Calu3 (cell line): ENCODE measurements around the gene FAM186B. TPM values are rescaled to one million over a fixed set of nuclear protein-coding genes. Genes with fewer than 3 reads are reported as not detected.

Experiments used
- BruUV-seq: library from RNA; stranded (reverse); fragments of 400-500 nt; replicated peaks from 2 replicates; lab custom pipeline; 2021; lab: Mats Ljungman, UMichigan
- CTCF ChIA-PET: fragments of 300-600 bp; sonication (Branson Sonifier 250); formaldehyde crosslinking; loops from one replicate; lab custom pipeline; 2022; ENCODE audit warnings: antibody characterized with exemption; lab: Charles Lee
- DNase-seq: peaks from one replicate; pipeline ENCODE4 v3.0.0; 2022
- H3K27ac Mint-ChIP-seq: one replicate; pipeline ENCODE4 v1.8.0; 2022; ENCODE audit warnings: mixed read lengths; ENCODE audit not compliant: unreplicated experiment
- H3K27me3 Mint-ChIP-seq: one replicate; pipeline ENCODE4 v1.8.0; 2022; ENCODE audit warnings: mixed read lengths; ENCODE audit not compliant: unreplicated experiment
- H3K36me3 Mint-ChIP-seq: one replicate; pipeline ENCODE4 v1.8.0; 2022; ENCODE audit warnings: mild to moderate bottlenecking, moderate library complexity, mixed read lengths; ENCODE audit not compliant: insufficient read depth, unreplicated experiment
- H3K4me1 Mint-ChIP-seq: one replicate; pipeline ENCODE4 v1.8.0; 2022; ENCODE audit warnings: mild to moderate bottlenecking, low read depth, mixed read lengths; ENCODE audit not compliant: unreplicated experiment
- H3K4me3 Mint-ChIP-seq: one replicate; pipeline ENCODE4 v1.8.0; 2022; ENCODE audit warnings: mild to moderate bottlenecking, low read depth, moderate library complexity, mixed read lengths; ENCODE audit not compliant: unreplicated experiment
- H3K9me3 Mint-ChIP-seq: one replicate; pipeline ENCODE4 v1.8.0; 2022; ENCODE audit warnings: low read depth, mixed read lengths; ENCODE audit not compliant: unreplicated experiment
- intact Hi-C: fragments of 100-400 bp; cut with micrococcal nuclease; formaldehyde crosslinking; loops from one replicate; pipeline ENCODE4 v1.10.0; 2022; ENCODE audit not compliant: unreplicated experiment
- total RNA-seq: library from RNA; stranded (reverse); gene quantifications from 2 replicates; pipeline ENCODE4 v1.2.3, GENCODE V29; 2022
- TF ChIP-seq, protein P1 (sequence below): fragments of 200-600 bp; IDR thresholded peaks from one replicate; pipeline ENCODE4 v1.8.0; 2022; ENCODE audit warnings: antibody characterized with exemption; ENCODE audit not compliant: unreplicated experiment

FAM186B gene
- total RNA-seq, 1 experiment from 2014 or later, result 0.47 TPM

- H3K4me1 Mint-ChIP-seq, result no peaks in the 10 kb centered on the region
- peak; percentile 21 for DNase-seq
- H3K36me3 Mint-ChIP-seq, result no peaks in the 10 kb centered on the region
- no peak overlapping the region for H3K4me3 Mint-ChIP-seq
- H3K9me3 Mint-ChIP-seq, result no peaks in the 10 kb centered on the region
- intact Hi-C loops, result no loop called here
- TF ChIP-seq, protein P1, sequence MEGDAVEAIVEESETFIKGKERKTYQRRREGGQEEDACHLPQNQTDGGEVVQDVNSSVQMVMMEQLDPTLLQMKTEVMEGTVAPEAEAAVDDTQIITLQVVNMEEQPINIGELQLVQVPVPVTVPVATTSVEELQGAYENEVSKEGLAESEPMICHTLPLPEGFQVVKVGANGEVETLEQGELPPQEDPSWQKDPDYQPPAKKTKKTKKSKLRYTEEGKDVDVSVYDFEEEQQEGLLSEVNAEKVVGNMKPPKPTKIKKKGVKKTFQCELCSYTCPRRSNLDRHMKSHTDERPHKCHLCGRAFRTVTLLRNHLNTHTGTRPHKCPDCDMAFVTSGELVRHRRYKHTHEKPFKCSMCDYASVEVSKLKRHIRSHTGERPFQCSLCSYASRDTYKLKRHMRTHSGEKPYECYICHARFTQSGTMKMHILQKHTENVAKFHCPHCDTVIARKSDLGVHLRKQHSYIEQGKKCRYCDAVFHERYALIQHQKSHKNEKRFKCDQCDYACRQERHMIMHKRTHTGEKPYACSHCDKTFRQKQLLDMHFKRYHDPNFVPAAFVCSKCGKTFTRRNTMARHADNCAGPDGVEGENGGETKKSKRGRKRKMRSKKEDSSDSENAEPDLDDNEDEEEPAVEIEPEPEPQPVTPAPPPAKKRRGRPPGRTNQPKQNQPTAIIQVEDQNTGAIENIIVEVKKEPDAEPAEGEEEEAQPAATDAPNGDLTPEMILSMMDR, result peak; percentile 16
- H3K27me3 Mint-ChIP-seq, result no peaks in the 10 kb centered on the region
- no peak overlapping the region for H3K27ac Mint-ChIP-seq
- CTCF ChIA-PET, result interaction anchor here (0.6 kb wide), 1 partner anchor 191 kb away, joined by 3 read pairs; the partner anchor contains the start of gene NCKAP5L
- no TSS peak for BruUV-seq
Observed at GRCh38 chr12:49636979-49637755, 31.7 kb upstream of the FAM186B start.

DNA sequence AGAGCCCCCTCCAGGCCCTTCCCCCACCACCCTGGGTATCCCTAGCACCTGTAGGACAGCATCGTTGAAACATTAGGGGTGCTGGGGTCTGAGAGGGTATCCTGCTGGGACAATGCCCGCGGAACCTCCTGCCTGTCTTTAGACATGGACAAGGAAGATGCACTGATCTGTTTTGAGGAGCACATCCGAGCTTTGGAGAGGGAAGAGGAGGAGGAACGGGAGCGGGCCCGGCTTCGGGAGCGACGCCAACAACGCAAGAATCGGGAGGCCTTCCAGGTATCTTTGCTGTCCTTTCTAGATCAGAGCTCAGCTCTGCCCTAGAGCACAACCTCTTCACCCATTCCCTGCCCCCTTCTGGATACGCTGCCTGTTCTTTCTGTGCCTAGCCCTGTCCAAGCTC lies 31.1 kb upstream of the FAM186B start:
- DNase-seq, result no peak
- Mint-ChIP-seq H3K27ac (no peak overlapping the region), H3K4me1 (no peaks in the 10 kb centered on the region), H3K4me3 (no peak overlapping the region), H3K27me3 (no peaks in the 10 kb centered on the region), H3K9me3 (no peaks in the 10 kb centered on the region), H3K36me3 (peaks cover under 1% of the 10 kb centered on the region)
- BruUV-seq, result no TSS peak
- CTCF ChIA-PET, result no interaction called here
- intact Hi-C loops, result no loop called here
- TF ChIP-seq, protein P1, result no peak

GRCh38 chr12:49635656-49636055 lies 30.2 kb upstream of the FAM186B start:
- no peak overlapping the region for H3K27ac Mint-ChIP-seq
- no TSS peak for BruUV-seq
- no peak overlapping the region for H3K4me3 Mint-ChIP-seq
- intact Hi-C loops, result no loop called here
- TF ChIP-seq, protein P1, result no peak
- no peaks in the 10 kb centered on the region for H3K9me3 Mint-ChIP-seq
- H3K4me1 Mint-ChIP-seq, result no peaks in the 10 kb centered on the region
- peaks cover 5% of the 10 kb centered on the region for H3K36me3 Mint-ChIP-seq
- H3K27me3 Mint-ChIP-seq, result no peaks in the 10 kb centered on the region
- DNase-seq, result no peak
- CTCF ChIA-PET, result interaction anchor here (1.1 kb wide), 1 partner anchor 68 kb away, joined by 3 read pairs; no protein-coding TSS in a partner anchor

DNA sequence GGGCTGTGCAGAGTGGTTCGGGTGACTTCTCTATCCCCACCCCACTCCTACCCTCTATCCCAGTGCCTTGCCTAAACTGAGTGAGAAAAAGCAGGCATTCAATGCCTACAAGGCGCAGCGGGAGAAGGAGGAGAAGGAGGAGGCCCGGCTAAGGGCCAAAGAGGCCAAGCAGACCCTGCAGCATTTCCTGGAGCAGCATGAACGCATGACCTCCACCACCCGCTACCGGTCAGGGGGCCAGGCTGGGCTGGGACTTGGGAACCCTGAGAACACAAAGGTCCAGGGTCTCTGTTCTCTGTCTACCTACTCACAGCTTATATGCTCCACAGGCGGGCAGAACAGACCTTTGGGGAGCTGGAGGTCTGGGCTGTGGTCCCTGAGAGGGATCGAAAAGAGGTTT lies 29.6 kb upstream of the FAM186B start:
- Mint-ChIP-seq H3K36me3 (peaks cover 5% of the 10 kb centered on the region), H3K4me1 (no peaks in the 10 kb centered on the region), H3K4me3 (no peak overlapping the region), H3K9me3 (no peaks in the 10 kb centered on the region), H3K27me3 (no peaks in the 10 kb centered on the region), H3K27ac (no peak overlapping the region)
- BruUV-seq, result no TSS peak
- intact Hi-C loops, result no loop called here
- TF ChIP-seq, protein P1, result no peak
- CTCF ChIA-PET, result interaction anchor here (1.1 kb wide), 1 partner anchor 69 kb away, joined by 3 read pairs; no protein-coding TSS in a partner anchor
- no peak for DNase-seq
